ENCODE data around the gene RPP21. TPM values are rescaled to one million over a fixed set of nuclear protein-coding genes. Genes with fewer than 3 reads are reported as not detected.

The RPP21 gene
- total RNA-seq, 1 experiment from 2014 or later = 65.9 TPM

- Histone ChIP-seq H3K27me3 (replicated peaks; ENCODE audit: insufficient read depth, low read depth, low read length, poor library complexity) (peaks cover 62% of the 10 kb centered on the region), H3K36me3 (ENCODE audit: insufficient read depth, low read length, poor library complexity, severe bottlenecking) (no peaks in the 10 kb centered on the region), H3K4me3 (ENCODE audit: low read depth, low read length, poor library complexity, severe bottlenecking) (no peak overlapping the region), H3K27ac (ENCODE audit: low read depth, low read length, poor library complexity, severe bottlenecking) (no peak overlapping the region), H3K4me1 (ENCODE audit: insufficient read depth, low read length, poor library complexity, severe bottlenecking) (peaks cover 6% of the 10 kb centered on the region), H3K9me3 (ENCODE audit: low read depth, low read length, poor library complexity, severe bottlenecking) (no peaks in the 10 kb centered on the region)
- ChIA-PET POLR2A (ENCODE audit: low non-redundant PET) (no interaction called here), CTCF (interaction anchor here (0.7 kb wide), 1 partner anchor 93 kb away, joined by 3 read pairs; no protein-coding TSS in a partner anchor)
- TF ChIP-seq CTCF (conservative IDR thresholded peaks at IDR 0.05; ENCODE audit: low read depth, low read length) (no peak), EZH2 (IDR thresholded peaks at IDR 0.05; ENCODE audit: borderline replicate concordance, low read depth, low read length, poor library complexity, severe bottlenecking) (no peak)
- no peak for DNase-seq (ENCODE audit: low spot score)
- intact Hi-C loops (cut with micrococcal nuclease; ENCODE audit: unreplicated experiment) = no loop called here
- BruUV-seq (replicated peaks) = no TSS peak
These were observed 15.2 kb downstream of the RPP21 start for GRCh38 chr6:30360139-30360538.

- no peak overlapping the region for H3K27ac ChIP-seq (ENCODE audit: low read depth, low read length, poor library complexity, severe bottlenecking)
- CTCF ChIA-PET = no interaction called here
- POLR2A ChIA-PET (ENCODE audit: low non-redundant PET) = no interaction called here
- TF ChIP-seq EZH2 (IDR thresholded peaks at IDR 0.05; ENCODE audit: borderline replicate concordance, low read depth, low read length, poor library complexity, severe bottlenecking) = no peak
- no peak for TF ChIP-seq CTCF (conservative IDR thresholded peaks at IDR 0.05; ENCODE audit: low read depth, low read length)
- H3K4me3 ChIP-seq (ENCODE audit: low read depth, low read length, poor library complexity, severe bottlenecking) = no peak overlapping the region
- peaks cover 6% of the 10 kb centered on the region for H3K4me1 ChIP-seq (ENCODE audit: insufficient read depth, low read length, poor library complexity, severe bottlenecking)
- peaks cover 77% of the 10 kb centered on the region for H3K27me3 ChIP-seq (replicated peaks; ENCODE audit: insufficient read depth, low read depth, low read length, poor library complexity)
- no peak for DNase-seq (ENCODE audit: low spot score)
- no peaks in the 10 kb centered on the region for H3K36me3 ChIP-seq (ENCODE audit: insufficient read depth, low read length, poor library complexity, severe bottlenecking)
- no peaks in the 10 kb centered on the region for H3K9me3 ChIP-seq (ENCODE audit: low read depth, low read length, poor library complexity, severe bottlenecking)
- intact Hi-C loops (cut with micrococcal nuclease; ENCODE audit: unreplicated experiment) = no loop called here
- no TSS peak for BruUV-seq (replicated peaks)
These were observed 16.7 kb downstream of the RPP21 start for GRCh38 chr6:30361661-30362060.

- no TSS peak for BruUV-seq (replicated peaks)
- POLR2A ChIA-PET (ENCODE audit: low non-redundant PET) = no interaction called here
These were observed 18.5 kb downstream of the RPP21 start for GRCh38 chr6:30363459-30363858.

More at GRCh38 chr6:30363459-30363858, 18.5 kb downstream of the RPP21 start:
- H3K9me3 ChIP-seq (ENCODE audit: low read depth, low read length, poor library complexity, severe bottlenecking) = no peaks in the 10 kb centered on the region
- no peak for TF ChIP-seq CTCF (conservative IDR thresholded peaks at IDR 0.05; ENCODE audit: low read depth, low read length)
- no peak for TF ChIP-seq EZH2 (IDR thresholded peaks at IDR 0.05; ENCODE audit: borderline replicate concordance, low read depth, low read length, poor library complexity, severe bottlenecking)
- H3K36me3 ChIP-seq (ENCODE audit: insufficient read depth, low read length, poor library complexity, severe bottlenecking) = no peaks in the 10 kb centered on the region
- H3K27ac ChIP-seq (ENCODE audit: low read depth, low read length, poor library complexity, severe bottlenecking) = no peak overlapping the region
- CTCF ChIA-PET = no interaction called here
- intact Hi-C loops (cut with micrococcal nuclease; ENCODE audit: unreplicated experiment) = no loop called here
- no peaks in the 10 kb centered on the region for H3K4me1 ChIP-seq (ENCODE audit: insufficient read depth, low read length, poor library complexity, severe bottlenecking)
- H3K27me3 ChIP-seq (replicated peaks; ENCODE audit: insufficient read depth, low read depth, low read length, poor library complexity) = peaks cover 80% of the 10 kb centered on the region
- no peak for DNase-seq (ENCODE audit: low spot score)
- no peak overlapping the region for H3K4me3 ChIP-seq (ENCODE audit: low read depth, low read length, poor library complexity, severe bottlenecking)

Measured in A673 (cell line).